HG03457 (cell line): Measurements from ENCODE around the gene NDUFB8.

Source experiments
- ATAC-seq: cut with Tn5 transposase; IDR thresholded peaks from one replicate; pipeline ENCODE4 v1.9.1; 2021; ENCODE audit warnings: moderate number of reproducible peaks; ENCODE audit not compliant: unreplicated experiment

Gene NDUFB8

DNA sequence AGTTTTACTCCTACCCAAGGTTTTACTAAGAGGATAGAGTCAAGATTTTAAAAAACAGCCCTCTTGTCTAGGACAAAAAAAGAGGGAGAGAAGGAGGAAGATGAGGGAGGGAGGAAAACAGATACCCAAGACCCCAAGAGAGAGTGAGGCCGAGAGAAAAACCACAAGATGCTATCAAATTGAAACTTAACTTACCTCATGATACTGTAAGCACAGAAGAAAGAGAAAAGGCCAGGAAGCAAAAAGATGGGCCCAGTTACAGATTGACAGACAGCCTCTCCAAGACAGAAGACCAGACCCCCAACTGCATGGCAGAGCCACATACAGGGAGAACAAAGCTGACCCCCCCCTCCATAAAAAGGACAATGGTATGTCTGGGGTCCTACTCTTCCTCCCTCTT is 21.4 kb downstream of the NDUFB8 start:
- ATAC-seq, result no peak

DNA sequence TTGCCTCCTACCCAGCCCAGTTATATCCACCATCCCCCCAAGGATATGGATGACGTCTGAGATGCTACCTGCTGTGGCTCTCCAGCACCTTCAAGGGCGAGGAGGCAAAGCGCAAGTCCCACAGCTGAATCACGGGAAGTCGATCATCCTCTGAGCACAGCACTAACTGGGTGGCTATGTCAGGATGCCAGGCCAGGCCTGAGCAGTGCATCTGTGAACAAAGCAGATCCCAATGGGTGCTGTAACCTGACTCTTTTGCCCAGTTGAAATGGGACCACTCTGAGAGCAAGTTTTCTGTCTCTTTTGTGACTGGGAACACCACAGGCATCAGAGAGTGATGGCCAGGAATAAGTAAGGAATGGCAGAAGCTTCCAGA is 22.3 kb downstream of the NDUFB8 start:
- no peak for ATAC-seq

DNA sequence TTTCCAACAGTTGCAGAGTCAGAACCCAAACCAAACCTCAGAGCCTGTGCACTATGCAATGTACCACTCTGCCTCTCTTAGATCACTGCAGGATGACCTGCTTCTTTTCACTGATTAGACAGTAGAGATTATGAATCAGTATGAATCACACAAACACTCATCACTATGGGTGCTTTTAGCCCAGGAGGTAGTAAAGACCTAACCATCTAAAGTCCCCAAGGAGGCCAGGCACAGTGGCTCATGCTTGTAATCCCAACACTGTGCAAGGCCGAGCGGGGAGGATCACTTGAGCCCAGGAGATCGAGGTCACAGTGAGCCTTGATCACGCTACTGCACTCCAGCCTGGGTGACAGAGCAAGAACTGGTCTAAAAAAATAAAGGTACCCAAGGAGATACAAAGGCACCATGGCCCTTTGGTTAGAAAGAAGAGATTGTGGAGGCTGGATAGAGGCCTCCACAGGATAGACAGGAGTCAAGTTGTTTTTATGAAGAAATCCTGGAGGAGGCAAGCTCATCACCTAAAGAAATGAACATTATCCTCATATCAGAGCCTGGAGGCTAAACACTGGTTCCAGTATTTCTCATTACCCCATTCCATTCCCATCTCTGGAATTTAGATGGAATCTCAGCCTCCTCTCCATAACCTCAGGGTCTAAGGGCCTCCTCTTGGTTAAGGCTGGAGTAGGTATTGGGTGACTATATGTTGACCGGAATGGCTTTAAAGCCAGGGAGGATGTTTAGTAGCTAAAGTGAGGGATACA is 22.9 kb downstream of the NDUFB8 start:
- no peak for ATAC-seq

DNA sequence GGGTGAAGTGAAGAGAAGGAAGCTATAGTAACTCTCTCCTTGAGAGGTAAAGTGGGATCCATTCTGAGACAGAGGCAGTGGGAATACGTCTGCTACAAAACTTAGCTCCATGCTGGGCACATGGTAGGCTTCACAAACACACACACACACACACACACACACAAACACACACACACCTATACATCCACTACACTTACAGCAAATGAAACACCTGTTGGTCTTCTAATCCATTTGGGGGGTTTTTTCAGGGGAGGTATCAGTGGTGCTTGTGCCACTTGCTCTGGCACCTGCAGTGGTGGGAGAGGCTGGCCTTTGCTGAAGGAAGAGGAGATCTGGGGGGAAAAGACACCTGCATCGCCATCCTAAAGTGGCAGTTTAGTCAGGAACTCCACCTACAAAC is 24.5 kb downstream of the NDUFB8 start:
- ATAC-seq, result no peak

DNA sequence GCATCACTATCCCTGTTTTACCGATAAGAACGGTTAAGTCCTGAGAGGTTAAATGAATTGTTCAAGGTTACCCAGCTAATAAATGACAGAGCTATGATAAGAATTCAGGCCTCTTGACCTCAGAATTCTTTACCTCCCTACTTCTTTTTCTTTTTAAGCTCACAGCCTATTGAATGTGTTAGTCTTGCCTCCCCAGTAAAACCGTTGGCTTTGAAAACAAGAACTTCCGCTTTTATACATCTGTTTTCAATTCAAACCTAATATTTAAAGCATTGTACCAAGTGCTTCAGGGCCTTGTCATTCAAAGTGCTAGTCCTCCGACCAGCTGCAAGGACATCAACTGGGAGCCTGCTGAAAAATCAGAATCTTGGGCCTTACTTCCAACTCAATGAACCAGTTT is 25.6 kb downstream of the NDUFB8 start:
- ATAC-seq, result no peak

DNA sequence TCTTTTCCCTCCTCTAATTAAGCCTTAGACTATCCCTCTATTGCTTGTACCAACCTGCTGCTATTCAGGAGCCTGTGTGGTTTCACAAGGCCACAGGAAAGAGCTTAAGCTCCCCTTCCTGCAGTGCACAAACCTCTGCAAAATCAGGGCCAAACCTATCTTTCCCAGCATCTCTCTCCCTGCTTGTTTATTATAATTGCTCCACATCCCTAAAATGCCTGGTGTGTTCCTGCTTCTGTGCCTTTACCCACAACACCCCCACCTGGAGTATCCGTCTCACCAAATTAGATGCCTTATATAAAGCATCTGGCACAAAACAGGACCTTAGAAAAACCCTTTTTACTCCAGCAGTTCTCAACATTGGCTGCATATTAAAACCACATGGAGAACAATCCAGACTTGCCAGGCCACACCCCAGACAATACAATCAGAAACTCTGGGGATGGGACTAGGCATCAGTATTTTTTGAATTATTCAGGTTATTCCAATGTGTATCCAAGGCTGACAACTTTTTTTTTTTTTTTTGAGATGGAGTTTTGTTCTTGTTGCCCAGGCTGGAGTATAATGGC is 26.7 kb downstream of the NDUFB8 start:
- no peak for ATAC-seq

DNA sequence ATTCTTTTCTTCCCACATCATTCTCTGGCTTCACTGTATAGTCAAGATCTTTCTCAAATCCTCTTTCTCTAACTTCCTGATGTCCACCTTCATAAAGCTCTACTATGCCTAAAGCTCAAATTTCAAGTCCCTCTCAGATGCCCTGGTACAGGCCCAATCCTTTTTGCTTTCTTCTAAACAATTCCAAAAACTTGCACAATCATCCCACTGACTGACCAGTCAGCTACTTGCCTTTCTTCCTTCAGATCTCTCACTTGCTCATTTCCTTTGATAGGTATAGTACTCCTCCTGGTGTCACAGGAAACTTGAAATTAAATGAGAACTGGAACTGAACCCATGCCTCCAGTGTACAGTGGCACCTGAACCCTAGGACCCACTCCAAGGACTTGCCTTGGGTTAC is 28.2 kb downstream of the NDUFB8 start:
- ATAC-seq, result no peak

DNA sequence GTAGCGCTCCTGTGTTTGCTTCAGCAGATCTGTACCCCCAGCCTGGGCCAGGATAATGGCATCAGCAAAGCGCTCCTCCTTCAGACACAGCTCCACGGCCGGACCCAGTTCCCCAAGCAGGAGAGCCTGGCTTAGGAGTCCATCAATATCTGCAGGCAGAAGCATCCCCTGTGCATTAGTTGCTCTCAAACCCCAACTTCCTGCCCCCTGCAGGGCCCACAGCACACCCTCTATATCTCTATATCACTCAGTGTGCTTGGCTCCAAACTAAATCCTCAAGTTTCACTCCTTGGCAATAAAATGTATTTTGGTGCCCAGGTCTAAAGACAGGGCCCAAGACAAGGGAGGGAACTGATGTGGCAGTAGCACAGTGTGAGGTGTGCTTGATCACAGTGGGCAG is 31.6 kb downstream of the NDUFB8 start:
- ATAC-seq, result no peak

DNA sequence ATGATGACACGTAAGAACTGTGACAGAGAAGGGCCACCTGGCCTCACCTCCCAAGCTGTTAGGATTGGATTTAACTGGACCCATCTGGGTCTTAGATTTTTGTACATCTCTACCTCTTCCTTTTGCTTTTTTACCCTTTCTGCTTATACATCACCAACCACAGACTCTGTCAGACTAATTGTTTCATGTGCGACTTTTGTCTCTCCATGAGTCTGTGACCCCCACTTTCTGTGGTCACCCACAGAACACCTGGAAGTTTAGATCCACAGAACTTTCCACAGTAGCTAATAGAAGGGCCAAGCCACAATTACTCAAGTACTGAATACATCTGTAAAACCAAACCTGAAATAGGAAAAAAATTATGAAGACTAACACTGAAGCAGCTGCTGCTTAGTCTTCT is 33.1 kb downstream of the NDUFB8 start:
- no peak for ATAC-seq

DNA sequence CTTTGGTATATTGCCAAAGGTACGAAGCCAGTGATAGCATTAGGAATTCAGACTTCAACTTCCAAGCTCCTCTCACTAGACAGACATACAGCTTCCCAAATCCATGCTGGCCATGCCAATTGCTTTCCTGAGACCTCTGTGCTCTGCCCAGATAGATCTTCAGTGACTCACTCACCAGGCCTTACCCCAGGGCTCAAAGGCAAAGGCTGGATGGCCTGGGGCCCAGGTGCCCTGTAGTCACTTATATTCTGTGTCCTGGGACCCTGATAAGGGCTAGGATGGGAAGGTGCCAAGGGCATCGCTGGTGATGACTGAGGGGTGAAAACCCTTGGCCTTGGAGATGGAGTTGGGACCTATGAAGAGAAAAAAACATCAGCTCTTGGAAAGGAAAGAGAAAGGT is 39.1 kb downstream of the NDUFB8 start:
- ATAC-seq, result no peak

DNA sequence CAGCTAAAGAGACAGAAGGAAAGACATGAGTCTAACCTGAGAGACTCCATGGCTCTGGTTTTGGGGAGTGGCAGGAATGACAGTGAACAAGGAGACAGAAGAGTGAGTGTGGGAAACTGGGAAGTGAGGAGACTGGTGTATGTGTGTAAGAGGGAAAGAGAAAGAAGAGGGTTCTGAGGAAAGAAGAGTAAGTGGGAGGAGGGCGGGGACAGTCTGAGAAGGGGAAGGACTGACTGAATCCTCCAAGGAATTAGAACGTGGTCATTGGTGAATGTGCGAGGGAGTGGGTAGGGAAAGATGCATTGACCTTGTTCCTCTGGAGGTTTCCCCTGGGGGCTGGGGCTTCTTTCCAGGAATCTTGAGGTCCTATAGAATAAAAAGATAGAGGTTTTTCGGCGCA is 40.3 kb downstream of the NDUFB8 start:
- no peak for ATAC-seq

DNA sequence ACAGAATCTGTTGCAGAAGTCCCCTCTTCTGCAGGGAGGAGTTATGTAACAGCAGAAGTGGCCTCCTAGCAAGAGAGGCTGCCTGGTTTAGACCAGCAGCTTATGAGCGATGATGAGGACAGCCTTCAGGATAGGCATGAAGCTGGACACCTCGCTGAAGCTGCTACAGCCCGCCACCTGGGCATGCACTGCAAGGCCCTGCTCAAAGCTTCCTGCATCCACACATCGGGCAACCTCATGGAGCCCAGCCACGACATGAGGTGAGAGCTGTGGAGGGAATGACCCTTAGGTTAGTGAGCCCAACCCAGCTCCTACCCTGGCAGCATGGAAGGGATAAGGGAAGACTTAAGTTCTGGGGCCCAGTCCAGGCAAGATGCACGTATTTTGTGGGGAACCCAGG is 42.1 kb downstream of the NDUFB8 start:
- ATAC-seq, result no peak

DNA sequence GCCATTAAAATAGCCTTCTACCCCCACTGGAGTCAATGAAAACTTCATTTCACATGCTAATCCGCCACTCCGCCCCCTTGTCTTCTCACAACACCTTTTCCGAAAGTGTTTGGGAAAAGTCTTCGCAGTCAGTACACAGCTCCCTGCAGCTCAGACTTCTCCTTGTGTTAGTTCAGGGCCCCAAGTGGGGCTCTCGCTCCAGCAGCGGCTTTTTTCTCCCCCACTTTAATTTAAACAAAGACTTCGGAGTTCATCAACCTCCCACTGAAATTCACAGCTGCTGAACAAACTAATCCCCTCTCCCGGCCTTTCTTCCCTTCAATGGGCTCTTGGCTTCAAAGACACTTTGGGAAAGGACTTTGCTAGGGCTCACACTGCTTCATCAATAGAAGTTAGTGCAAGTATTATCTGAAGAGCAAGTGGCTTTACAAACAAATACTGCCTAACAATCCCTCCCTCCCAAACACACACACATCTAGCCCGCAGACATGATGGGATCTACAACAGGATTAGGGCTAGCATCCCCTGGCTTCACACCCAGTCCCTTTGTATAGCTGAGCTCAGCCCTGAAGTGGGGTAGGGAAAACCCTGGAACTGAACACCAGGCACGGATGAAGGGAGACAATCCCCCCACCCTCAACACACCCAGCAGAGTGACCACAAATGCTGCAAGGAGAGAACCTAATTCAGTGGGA is 43.7 kb downstream of the NDUFB8 start:
- no peak for ATAC-seq

DNA sequence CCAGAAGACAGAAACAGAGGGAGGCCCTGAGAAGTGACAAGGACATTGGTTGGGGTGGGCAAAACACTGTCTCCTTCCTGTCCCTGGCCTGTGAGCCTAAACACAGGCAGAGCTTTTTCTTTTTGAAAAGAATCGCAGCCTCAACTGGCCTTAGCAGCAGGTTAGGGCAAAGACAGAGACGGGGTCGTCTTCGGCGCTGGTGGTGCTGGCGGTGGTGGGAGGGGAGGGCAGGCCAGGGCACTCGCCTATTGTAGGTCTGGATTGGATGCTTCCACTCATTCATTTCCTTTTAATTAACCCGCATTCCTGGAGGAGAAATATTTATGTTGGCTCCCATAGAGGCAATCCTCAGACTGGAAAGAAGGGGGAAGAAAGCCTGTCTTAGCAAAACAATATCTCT is 44.3 kb downstream of the NDUFB8 start:
- ATAC-seq, result no peak

DNA sequence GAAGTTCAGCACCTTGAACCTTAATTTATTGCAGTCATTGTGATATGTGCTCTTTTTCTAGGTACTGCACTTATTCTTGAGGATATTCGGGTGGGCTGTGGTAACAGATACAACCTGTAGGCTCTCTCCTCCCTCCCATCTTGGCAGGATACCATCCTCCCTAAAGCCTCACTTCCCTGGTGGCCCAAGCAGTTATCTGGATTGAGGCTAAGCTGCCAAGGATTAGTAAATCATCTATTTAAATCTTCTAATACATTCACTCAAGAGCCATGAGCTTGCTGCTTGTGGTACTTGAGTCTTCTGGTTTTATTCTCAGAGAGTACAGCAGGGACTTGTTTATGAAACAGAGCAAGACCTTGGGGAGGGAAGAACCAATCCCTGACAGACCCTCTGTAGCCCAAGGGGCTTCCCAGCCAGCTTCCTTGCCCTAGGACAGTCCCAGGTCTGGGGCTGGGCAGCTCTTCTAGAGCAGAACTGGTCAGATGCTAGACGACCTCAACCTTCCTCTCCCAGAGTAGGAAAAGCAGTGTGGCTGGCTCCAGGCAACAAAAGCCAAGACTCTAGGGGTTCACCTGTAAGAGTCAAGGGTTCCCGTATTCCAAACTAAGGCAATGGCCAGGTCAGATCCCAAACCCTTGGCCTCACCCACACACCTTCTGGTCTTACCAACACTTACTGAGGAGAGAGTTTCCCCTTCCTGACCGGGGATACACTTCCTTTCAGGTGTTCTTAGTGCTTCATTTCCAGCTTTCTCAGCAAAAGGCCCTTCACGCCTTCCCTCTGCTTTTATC is 45.6 kb downstream of the NDUFB8 start:
- ATAC-seq, result no peak

DNA sequence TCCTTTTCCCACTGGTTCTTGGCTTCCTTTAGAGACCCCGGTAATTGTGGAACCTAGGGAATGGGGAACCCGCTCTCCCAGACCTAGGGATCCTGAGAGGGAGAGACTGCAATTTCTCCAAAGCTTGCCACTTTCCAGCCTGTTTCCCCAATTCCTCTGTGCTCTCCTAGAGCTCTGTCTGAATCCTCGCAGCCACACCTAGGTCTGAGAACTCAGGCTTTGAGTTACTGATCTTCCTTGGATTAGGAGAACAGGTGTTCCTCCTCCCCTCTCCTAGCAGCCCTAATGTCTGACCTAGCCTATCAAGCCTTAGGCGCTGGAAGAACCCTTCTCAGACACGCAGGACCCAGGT is 46.9 kb downstream of the NDUFB8 start:
- ATAC-seq, result no peak

DNA sequence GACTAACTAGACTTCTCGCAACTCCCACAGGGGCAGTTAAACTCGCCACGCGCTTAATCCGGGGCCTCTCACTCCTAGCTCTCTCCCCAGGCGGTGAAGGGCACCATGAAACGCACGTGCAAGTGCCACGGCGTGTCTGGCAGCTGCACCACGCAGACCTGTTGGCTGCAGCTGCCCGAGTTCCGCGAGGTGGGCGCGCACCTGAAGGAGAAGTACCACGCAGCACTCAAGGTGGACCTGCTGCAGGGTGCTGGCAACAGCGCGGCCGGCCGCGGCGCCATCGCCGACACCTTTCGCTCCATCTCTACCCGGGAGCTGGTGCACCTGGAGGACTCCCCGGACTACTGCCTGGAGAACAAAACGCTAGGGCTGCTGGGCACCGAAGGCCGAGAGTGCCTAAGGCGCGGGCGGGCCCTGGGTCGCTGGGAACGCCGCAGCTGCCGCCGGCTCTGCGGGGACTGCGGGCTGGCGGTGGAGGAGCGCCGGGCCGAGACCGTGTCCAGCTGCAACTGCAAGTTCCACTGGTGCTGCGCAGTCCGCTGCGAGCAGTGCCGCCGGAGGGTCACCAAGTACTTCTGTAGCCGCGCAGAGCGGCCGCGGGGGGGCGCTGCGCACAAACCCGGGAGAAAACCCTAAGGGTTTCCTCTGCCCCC is 47.4 kb downstream of the NDUFB8 start:
- ATAC-seq, result no peak

DNA sequence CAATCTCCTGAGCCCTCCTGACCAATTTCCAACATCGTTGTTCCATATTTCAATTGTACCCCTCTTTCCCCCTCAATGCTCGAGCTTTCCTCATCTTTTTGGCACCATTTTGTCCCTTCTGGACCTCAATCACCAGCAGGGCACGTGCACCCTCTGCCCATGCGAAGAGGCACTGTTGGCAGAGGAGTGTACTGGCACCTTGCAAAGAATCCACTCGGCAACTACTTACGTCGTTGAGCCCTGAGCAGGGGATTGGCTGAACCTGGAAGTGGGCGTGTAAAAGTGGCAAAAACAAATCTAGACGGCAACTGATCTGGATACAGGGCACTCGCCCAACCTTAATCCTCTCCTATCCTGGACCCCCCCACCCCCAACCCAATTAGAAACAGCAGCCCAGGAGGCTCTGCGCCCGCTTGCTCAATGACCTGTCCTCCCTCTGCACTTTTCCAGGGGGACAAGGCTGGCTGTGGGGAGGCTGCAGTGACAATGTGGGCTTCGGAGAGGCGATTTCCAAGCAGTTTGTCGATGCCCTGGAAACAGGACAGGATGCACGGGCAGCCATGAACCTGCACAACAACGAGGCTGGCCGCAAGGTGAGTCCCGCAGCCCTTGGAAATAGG is 48.1 kb downstream of the NDUFB8 start:
- peak; percentile 95 for ATAC-seq

DNA sequence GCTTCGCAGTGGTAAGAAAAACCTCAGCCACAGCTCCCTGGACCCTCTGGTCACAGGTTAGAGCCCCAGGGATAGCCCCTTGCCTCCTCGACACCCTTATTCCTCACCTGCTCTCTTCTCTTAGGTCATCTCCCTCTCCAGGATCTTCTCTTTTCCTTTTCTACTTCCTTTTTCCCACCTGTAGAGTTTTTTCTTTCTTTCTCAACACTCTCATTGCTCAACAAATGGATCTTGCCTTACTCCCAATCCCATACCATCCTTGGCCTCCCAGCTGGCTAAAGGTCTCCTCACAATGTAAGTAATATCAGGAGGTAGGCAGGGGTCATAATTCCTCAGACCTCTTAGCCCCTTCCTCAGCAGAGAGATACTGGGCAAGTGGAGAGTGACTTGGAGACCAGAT is 49.7 kb downstream of the NDUFB8 start:
- ATAC-seq, result no peak

DNA sequence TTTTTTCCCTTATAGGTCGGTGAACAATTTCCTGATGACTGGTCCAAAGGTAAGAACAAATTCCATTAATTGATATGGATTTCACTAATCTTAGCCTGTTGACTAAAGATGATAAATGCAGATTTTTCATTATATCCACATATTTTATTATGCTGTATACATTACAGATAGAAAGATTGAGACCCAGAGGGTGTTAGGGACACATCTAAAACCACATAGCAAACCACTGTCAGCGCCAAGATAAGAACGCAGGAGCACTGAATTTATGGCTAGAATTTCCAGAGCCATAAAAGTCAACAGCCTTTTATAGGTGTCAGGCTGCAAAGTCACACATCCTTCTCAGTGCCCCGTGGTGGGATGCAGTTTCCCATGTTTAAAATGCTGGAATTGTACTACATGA is 50.6 kb downstream of the NDUFB8 start:
- ATAC-seq, result no peak

DNA sequence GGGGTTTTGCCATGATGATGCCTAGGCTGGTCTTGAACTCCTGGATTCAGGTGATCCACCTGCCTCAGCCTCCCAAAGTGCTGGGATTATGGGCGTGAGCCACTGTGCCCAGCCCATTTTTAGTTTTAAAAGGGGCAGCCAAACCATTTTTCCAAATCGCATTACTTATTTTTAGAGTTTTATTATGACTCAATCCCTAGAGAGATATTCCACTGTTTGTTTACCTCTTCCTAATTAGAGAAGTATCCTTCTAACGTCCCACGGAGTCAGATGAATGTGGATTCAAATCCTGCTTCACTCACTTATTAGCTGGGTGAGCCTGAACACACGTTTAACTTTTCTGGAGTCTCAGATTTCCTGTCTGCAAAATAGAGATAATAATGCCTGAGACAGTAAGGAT is 51.7 kb downstream of the NDUFB8 start:
- no peak for ATAC-seq
